Trophoblast cell (in vitro differentiated cells and primary cell): ENCODE measurements around the gene ZNF354B.
"Not testable (repeated sequence)": the region's sequence is repeated elsewhere in the genome, so short reads cannot be mapped to it uniquely, and the experiment has no call there.

Source experiments
- DNase-seq, 2 donors: peaks; one replicate each; pipeline ENCODE4 v3.0.0-alpha.2; 2016
- H2AFZ ChIP-seq: 2 replicates; pipeline ENCODE4 v1.6.1; 2013; ENCODE audit warnings: low read length, moderate library complexity, mild to moderate bottlenecking; ENCODE audit not compliant: insufficient read depth, poor library complexity
- H2AK5ac ChIP-seq: 2 replicates; pipeline ENCODE4 v1.6.1; 2013; ENCODE audit warnings: mild to moderate bottlenecking, low read length
- H2BK120ac ChIP-seq: 2 replicates; pipeline ENCODE4 v1.6.1; 2013; ENCODE audit warnings: low read length, mild to moderate bottlenecking, moderate library complexity; ENCODE audit not compliant: insufficient read depth, poor library complexity
- H2BK12ac ChIP-seq: 2 replicates; pipeline ENCODE4 v1.6.1; 2013; ENCODE audit warnings: mild to moderate bottlenecking, low read length, moderate library complexity
- H2BK5ac ChIP-seq: 2 replicates; pipeline ENCODE4 v1.6.1; 2013; ENCODE audit warnings: low read length, low read depth, moderate library complexity, mild to moderate bottlenecking; ENCODE audit not compliant: poor library complexity
- H3K14ac ChIP-seq: 2 replicates; pipeline ENCODE4 v1.6.1; 2013; ENCODE audit warnings: mild to moderate bottlenecking, low read length
- H3K18ac ChIP-seq: 2 replicates; pipeline ENCODE4 v1.6.1; 2013; ENCODE audit warnings: mild to moderate bottlenecking, low read length
- H3K23ac ChIP-seq: 2 replicates; pipeline ENCODE4 v1.6.1; 2013; ENCODE audit warnings: low read length
- H3K27ac ChIP-seq: 2 replicates; pipeline ENCODE4 v1.5.1; 2013; ENCODE audit warnings: low read depth, mild to moderate bottlenecking, inconsistent platforms, low read length, moderate library complexity
- H3K27me3 ChIP-seq: 2 replicates; pipeline ENCODE4 v1.6.1; 2013; ENCODE audit warnings: inconsistent platforms, mild to moderate bottlenecking, low read length, moderate library complexity; ENCODE audit not compliant: insufficient read depth
- H3K36me3 ChIP-seq, 2 experiments: 1 replicate in 1 of 2; 2 replicates in 1 of 2; pipeline ENCODE4 v1.6.1; 2013; ENCODE audit warnings: low read length in 2 of 2, mild to moderate bottlenecking in 2 of 2, moderate library complexity in 1 of 2; ENCODE audit not compliant: insufficient read depth in 2 of 2, control insufficient read depth in 1 of 2
- H3K4ac ChIP-seq: 2 replicates; pipeline ENCODE4 v1.6.1; 2013; ENCODE audit warnings: low read depth, mild to moderate bottlenecking, low read length, moderate library complexity
- H3K4me1 ChIP-seq, 2 experiments: 1 replicate in 1 of 2; 2 replicates in 1 of 2; pipeline ENCODE4 v1.6.1; 2013; ENCODE audit warnings: low read length in 2 of 2, mild to moderate bottlenecking in 2 of 2, moderate library complexity in 1 of 2; ENCODE audit not compliant: insufficient read depth in 2 of 2, control insufficient read depth in 1 of 2
- H3K4me2 ChIP-seq: 2 replicates; pipeline ENCODE4 v1.6.1; 2013; ENCODE audit warnings: inconsistent platforms, mild to moderate bottlenecking, low read length, moderate library complexity
- H3K4me3 ChIP-seq: 2 replicates; pipeline ENCODE4 v1.5.1; 2013; ENCODE audit warnings: mild to moderate bottlenecking, low read depth, low read length, inconsistent platforms
- H3K79me1 ChIP-seq: one replicate; pipeline ENCODE4 v1.6.1; 2013; ENCODE audit warnings: low read length
- H3K79me2 ChIP-seq: 2 replicates; pipeline ENCODE4 v1.6.1; 2013; ENCODE audit warnings: low read length, mild to moderate bottlenecking; ENCODE audit not compliant: control insufficient read depth, insufficient read depth, poor library complexity
- H3K9ac ChIP-seq: 2 replicates; pipeline ENCODE4 v1.6.1; 2013; ENCODE audit warnings: mild to moderate bottlenecking, low read length
- H3K9me3 ChIP-seq: 2 replicates; pipeline ENCODE4 v1.6.1; 2013; ENCODE audit warnings: low read depth, mild to moderate bottlenecking, control low read depth, inconsistent platforms, low read length; ENCODE audit not compliant: insufficient read depth
- H4K12ac ChIP-seq: 2 replicates; pipeline ENCODE4 v1.6.1; 2013; ENCODE audit warnings: low read depth, mild to moderate bottlenecking, low read length, moderate library complexity
- H4K8ac ChIP-seq: 2 replicates; pipeline ENCODE4 v1.6.1; 2013; ENCODE audit warnings: low read depth, mild to moderate bottlenecking, low read length, moderate library complexity
- H4K91ac ChIP-seq: one replicate; pipeline ENCODE4 v1.6.1; 2013; ENCODE audit warnings: low read depth, mild to moderate bottlenecking, low read length, moderate library complexity
- WGBS: extraction: QIAGEN DNeasy Blood & Tissue Kit; methylation state at CpG from one replicate; pipeline ENCODE4 v1.1.7; 2013; ENCODE audit warnings: missing lambda C conversion rate; ENCODE audit not compliant: insufficient read length, insufficient coverage; ENCODE audit errors: extremely low coverage; 5-methylcytosine and 5-hydroxymethylcytosine counted together

ZNF354B gene

GRCh38 chr5:178870411-178870810 lies 10.7 kb downstream of the ZNF354B start:
- Histone ChIP-seq H3K14ac (no peak overlapping the region), H3K4me3 (no peak overlapping the region), H3K9me3 (peaks cover 7% of the 10 kb centered on the region), H4K91ac (peak overlapping the region; percentile 64), H3K18ac (peak overlapping the region; percentile 61), H4K12ac (peak overlapping the region; percentile 21), H3K79me2 (no peaks in the 10 kb centered on the region), H4K8ac (peak overlapping the region; percentile 52), H3K4me1 (peaks cover 9 to 12% of the 10 kb centered on the region in 2 experiments), H2BK12ac (peak overlapping the region; percentile 45), H2BK5ac (peak overlapping the region; percentile 37), H3K4ac (no peak overlapping the region), H3K36me3 (peaks cover 32 to 45% of the 10 kb centered on the region in 2 experiments), H3K27me3 (no peaks in the 10 kb centered on the region), H2BK120ac (peak overlapping the region; percentile 72), H3K9ac (no peak overlapping the region), H3K79me1 (peaks cover 7% of the 10 kb centered on the region), H3K4me2 (no peak overlapping the region), H3K27ac (peak overlapping the region; percentile 33), H2AFZ (peak overlapping the region; percentile 9), H2AK5ac (no peak overlapping the region), H3K23ac (no peak overlapping the region)
- WGBS: no CpG with 5 or more reads among the region's 8 CpGs
- DNase-seq: peak in 1 of 2 donors; percentile 59

GRCh38 chr5:178872302-178872701 lies 12.5 kb downstream of the ZNF354B start:
- Histone ChIP-seq H3K4me2 (no peak overlapping the region), H3K14ac (no peak overlapping the region), H3K79me1 (peaks cover 7% of the 10 kb centered on the region), H2AFZ (no peak overlapping the region), H3K9ac (no peak overlapping the region), H3K4me3 (no peak overlapping the region), H3K4me1 (peaks cover 9 to 12% of the 10 kb centered on the region in 2 experiments), H3K79me2 (no peaks in the 10 kb centered on the region), H2BK5ac (no peak overlapping the region), H2BK120ac (no peak overlapping the region), H3K23ac (no peak overlapping the region), H2BK12ac (no peak overlapping the region), H3K36me3 (peaks cover 40 to 47% of the 10 kb centered on the region in 2 experiments), H3K27me3 (no peaks in the 10 kb centered on the region), H3K9me3 (peaks cover 19% of the 10 kb centered on the region), H3K4ac (no peak overlapping the region), H3K27ac (no peak overlapping the region), H4K12ac (no peak overlapping the region), H4K91ac (no peak overlapping the region), H3K18ac (no peak overlapping the region), H2AK5ac (no peak overlapping the region), H4K8ac (no peak overlapping the region)
- DNase-seq: no peak
- no CpG with 5 or more reads among the region's 1 CpG for WGBS

- H2AK5ac ChIP-seq, H4K8ac ChIP-seq, H2BK12ac ChIP-seq, H2BK5ac ChIP-seq, H4K91ac ChIP-seq, H4K12ac ChIP-seq, H3K27ac ChIP-seq, H3K9ac ChIP-seq, H2AFZ ChIP-seq, H3K4ac ChIP-seq, H3K23ac ChIP-seq, H3K4me2 ChIP-seq, H3K79me1 ChIP-seq, H3K4me3 ChIP-seq, H3K18ac ChIP-seq, H3K27me3 ChIP-seq, DNase-seq, H2BK120ac ChIP-seq, H3K79me2 ChIP-seq, H3K4me1 ChIP-seq, H3K14ac ChIP-seq: not testable (repeated sequence)
- Histone ChIP-seq H3K9me3 (peaks cover 10% of the 10 kb centered on the region), H3K36me3 (peaks cover 18 to 25% of the 10 kb centered on the region in 2 experiments)
- WGBS: no CpG with 5 or more reads among the region's 4 CpGs
Measured at GRCh38 chr5:178883115-178883694, 23.5 kb downstream of the ZNF354B start.

- no peak overlapping the region for H2BK12ac ChIP-seq
- no peak overlapping the region for H4K91ac ChIP-seq
- no peaks in the 10 kb centered on the region for H3K4me1 ChIP-seq
- no peak overlapping the region for H2BK5ac ChIP-seq
- no peaks in the 10 kb centered on the region for H3K79me2 ChIP-seq
- no peak overlapping the region for H3K4me2 ChIP-seq
- H3K14ac ChIP-seq: no peak overlapping the region
- no peak overlapping the region for H3K4me3 ChIP-seq
- no peak overlapping the region for H3K4ac ChIP-seq
- H3K9ac ChIP-seq: no peak overlapping the region
- H4K8ac ChIP-seq: no peak overlapping the region
- H3K23ac ChIP-seq: no peak overlapping the region
- peaks cover 10% of the 10 kb centered on the region for H3K9me3 ChIP-seq
- DNase-seq: no peak
- no peaks in the 10 kb centered on the region for H3K27me3 ChIP-seq
- no peak overlapping the region for H2AFZ ChIP-seq
- no peak overlapping the region for H3K18ac ChIP-seq
- no peak overlapping the region for H2BK120ac ChIP-seq
- H3K36me3 ChIP-seq: peaks cover 18 to 25% of the 10 kb centered on the region in 2 experiments
- no peak overlapping the region for H2AK5ac ChIP-seq
- H3K27ac ChIP-seq: no peak overlapping the region
- no peak overlapping the region for H4K12ac ChIP-seq
- no peaks in the 10 kb centered on the region for H3K79me1 ChIP-seq
- no CpG with 5 or more reads among the region's 6 CpGs for WGBS
Measured at GRCh38 chr5:178883815-178884430, 24.2 kb downstream of the ZNF354B start.
